WTC11 (cell line): ENCODE data around the gene RGS7.

Experiments
- ATF2 ChIP-seq: sonication (generic); formaldehyde crosslinking; IDR thresholded peaks from 2 replicates; pipeline ENCODE4 v1.8.1; 2022; ENCODE audit warnings: low read depth, missing genetic modification reagents, borderline replicate concordance
- ATF3 ChIP-seq: sonication (generic); formaldehyde crosslinking; conservative IDR thresholded peaks from 2 replicates; pipeline ENCODE4 v1.8.1; 2022; ENCODE audit warnings: mild to moderate bottlenecking, missing genetic modification reagents
- CBFB ChIP-seq: sonication (generic); formaldehyde crosslinking; IDR thresholded peaks from 2 replicates; pipeline ENCODE4 v1.8.1; 2022; ENCODE audit warnings: mild to moderate bottlenecking, low read depth, missing genetic modification reagents
- CTCF ChIP-seq: fragments of 200-600 bp; IDR thresholded peaks from 2 replicates; pipeline ENCODE4 v1.8.0; 2022; ENCODE audit warnings: antibody characterized with exemption
- GRHL2 ChIP-seq: fragments of 250-450 bp; sonication (Bioruptor Pico); IDR thresholded peaks from 2 replicates; pipeline ENCODE4 v1.8.0; 2022; ENCODE audit warnings: mild to moderate bottlenecking, moderate library complexity; ENCODE audit not compliant: insufficient replicate concordance, severe bottlenecking
- NFATC4 ChIP-seq: fragments of 250-450 bp; sonication (Bioruptor Pico); IDR thresholded peaks from 2 replicates; pipeline ENCODE4 v1.9.0; 2021; ENCODE audit warnings: mild to moderate bottlenecking
- NFE2L1 ChIP-seq: sonication (generic); formaldehyde crosslinking; IDR thresholded peaks from 2 replicates; pipeline ENCODE4 v1.8.1; 2023; ENCODE audit warnings: missing genetic modification reagents
- SMAD3 ChIP-seq: sonication (generic); formaldehyde crosslinking; IDR thresholded peaks from 2 replicates; pipeline ENCODE4 v1.8.0; 2022; ENCODE audit warnings: missing genetic modification reagents, mild to moderate bottlenecking, borderline replicate concordance
- TEAD4 ChIP-seq: sonication (generic); formaldehyde crosslinking; IDR thresholded peaks from 2 replicates; pipeline ENCODE4 v1.8.0; 2022; ENCODE audit warnings: mild to moderate bottlenecking, missing genetic modification reagents
- ZNF232 ChIP-seq: sonication (generic); formaldehyde crosslinking; IDR thresholded peaks from 2 replicates; pipeline ENCODE4 v1.8.0; 2022; ENCODE audit warnings: mild to moderate bottlenecking, missing genetic modification reagents
- TF ChIP-seq, protein P1 (sequence below): fragments of 250-450 bp; sonication (Bioruptor Pico); IDR thresholded peaks from 2 replicates; pipeline ENCODE4 v1.8.0; 2021; ENCODE audit warnings: mild to moderate bottlenecking
- TF ChIP-seq, protein P2 (sequence below): sonication (generic); formaldehyde crosslinking; IDR thresholded peaks from 2 replicates; pipeline ENCODE4 v1.8.1; 2023; ENCODE audit warnings: mild to moderate bottlenecking, moderate library complexity, missing genetic modification reagents

- no peak for TF ChIP-seq CTCF
- TF ChIP-seq GRHL2 (CRISPR knock-in tag) = no peak
- TF ChIP-seq TEAD4 (CRISPR knock-in tag) = no peak
- no peak for TF ChIP-seq NFE2L1 (CRISPR knock-in tag)
- no peak for TF ChIP-seq NFATC4 (CRISPR knock-in tag)
- TF ChIP-seq CBFB = no peak
- no peak for TF ChIP-seq ATF2 (CRISPR knock-in tag)
- no peak for TF ChIP-seq ATF3
- no peak for TF ChIP-seq SMAD3
- TF ChIP-seq, protein P1, sequence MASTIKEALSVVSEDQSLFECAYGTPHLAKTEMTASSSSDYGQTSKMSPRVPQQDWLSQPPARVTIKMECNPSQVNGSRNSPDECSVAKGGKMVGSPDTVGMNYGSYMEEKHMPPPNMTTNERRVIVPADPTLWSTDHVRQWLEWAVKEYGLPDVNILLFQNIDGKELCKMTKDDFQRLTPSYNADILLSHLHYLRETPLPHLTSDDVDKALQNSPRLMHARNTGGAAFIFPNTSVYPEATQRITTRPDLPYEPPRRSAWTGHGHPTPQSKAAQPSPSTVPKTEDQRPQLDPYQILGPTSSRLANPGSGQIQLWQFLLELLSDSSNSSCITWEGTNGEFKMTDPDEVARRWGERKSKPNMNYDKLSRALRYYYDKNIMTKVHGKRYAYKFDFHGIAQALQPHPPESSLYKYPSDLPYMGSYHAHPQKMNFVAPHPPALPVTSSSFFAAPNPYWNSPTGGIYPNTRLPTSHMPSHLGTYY (CRISPR knock-in tag) = no peak
- no peak for TF ChIP-seq ZNF232
- TF ChIP-seq, protein P2, sequence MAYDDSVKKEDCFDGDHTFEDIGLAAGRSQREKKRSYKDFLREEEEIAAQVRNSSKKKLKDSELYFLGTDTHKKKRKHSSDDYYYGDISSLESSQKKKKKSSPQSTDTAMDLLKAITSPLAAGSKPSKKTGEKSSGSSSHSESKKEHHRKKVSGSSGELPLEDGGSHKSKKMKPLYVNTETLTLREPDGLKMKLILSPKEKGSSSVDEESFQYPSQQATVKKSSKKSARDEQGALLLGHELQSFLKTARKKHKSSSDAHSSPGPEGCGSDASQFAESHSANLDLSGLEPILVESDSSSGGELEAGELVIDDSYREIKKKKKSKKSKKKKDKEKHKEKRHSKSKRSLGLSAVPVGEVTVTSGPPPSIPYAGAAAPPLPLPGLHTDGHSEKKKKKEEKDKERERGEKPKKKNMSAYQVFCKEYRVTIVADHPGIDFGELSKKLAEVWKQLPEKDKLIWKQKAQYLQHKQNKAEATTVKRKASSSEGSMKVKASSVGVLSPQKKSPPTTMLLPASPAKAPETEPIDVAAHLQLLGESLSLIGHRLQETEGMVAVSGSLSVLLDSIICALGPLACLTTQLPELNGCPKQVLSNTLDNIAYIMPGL = no peak
Measured at GRCh38 chr1:240786880-240787279, 570.1 kb downstream of the RGS7 start.
